GM13976 (cell line): ENCODE results near the gene NDUFA11.

Source experiments
- DNase-seq: peaks from one replicate; pipeline ENCODE4 v3.0.0; 2012; ENCODE audit warnings: low spot score
- in situ Hi-C: fragments of 300-500 bp; cut with MboI; formaldehyde crosslinking; loops from one replicate; pipeline ENCODE4 v1.12.0; 2022; ENCODE audit warnings: low sequenced_read_pairs, mixed read lengths, inconsistent platforms; ENCODE audit not compliant: unreplicated experiment
- TF ChIP-seq, protein P1 (sequence below): IDR thresholded peaks from 2 replicates; pipeline ENCODE4 v1.5.1; 2012; ENCODE audit warnings: borderline replicate concordance, mild to moderate bottlenecking; ENCODE audit not compliant: insufficient read depth; ENCODE audit errors: extremely low read depth, missing control alignments, control extremely low read depth

NDUFA11 gene

DNA sequence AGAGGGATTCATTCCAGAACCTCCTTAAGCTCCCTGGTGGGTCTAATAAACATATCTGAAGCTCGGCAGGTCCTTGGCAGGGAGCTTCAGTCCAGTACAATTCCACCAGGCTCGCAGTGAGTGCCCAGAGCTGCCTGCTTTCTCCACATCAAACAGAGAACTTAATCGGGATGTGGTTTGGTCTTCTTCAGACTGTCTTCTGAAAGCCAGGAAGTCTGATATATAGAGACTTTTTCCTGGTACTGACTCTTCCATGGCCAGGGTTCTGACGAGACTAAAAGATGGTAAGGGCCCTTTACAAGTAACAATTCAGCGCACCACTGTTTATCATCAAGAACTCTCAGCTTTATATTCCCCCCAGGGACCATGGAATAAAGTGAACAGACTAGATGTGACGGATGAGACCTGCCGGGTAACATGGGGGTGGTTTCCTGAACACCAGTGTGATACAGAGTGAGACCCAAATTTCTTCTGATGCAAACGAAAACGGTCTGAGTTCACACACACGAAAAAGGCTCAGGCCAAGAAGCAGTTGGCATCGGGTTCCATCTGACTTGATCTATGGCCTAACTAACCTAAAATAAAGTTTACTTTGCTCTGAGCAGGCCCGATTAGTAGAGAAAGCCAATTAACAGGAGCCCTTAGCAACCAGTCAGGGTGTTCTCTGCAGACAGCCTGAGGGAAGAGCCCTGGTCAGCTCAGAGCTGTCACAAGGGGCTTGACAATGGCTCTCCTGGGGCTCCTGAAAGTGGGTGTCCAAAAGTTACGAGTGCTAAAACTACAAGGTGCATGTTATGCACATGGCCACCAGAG lies 45.4 kb upstream of the NDUFA11 start:
- TF ChIP-seq, protein P1, sequence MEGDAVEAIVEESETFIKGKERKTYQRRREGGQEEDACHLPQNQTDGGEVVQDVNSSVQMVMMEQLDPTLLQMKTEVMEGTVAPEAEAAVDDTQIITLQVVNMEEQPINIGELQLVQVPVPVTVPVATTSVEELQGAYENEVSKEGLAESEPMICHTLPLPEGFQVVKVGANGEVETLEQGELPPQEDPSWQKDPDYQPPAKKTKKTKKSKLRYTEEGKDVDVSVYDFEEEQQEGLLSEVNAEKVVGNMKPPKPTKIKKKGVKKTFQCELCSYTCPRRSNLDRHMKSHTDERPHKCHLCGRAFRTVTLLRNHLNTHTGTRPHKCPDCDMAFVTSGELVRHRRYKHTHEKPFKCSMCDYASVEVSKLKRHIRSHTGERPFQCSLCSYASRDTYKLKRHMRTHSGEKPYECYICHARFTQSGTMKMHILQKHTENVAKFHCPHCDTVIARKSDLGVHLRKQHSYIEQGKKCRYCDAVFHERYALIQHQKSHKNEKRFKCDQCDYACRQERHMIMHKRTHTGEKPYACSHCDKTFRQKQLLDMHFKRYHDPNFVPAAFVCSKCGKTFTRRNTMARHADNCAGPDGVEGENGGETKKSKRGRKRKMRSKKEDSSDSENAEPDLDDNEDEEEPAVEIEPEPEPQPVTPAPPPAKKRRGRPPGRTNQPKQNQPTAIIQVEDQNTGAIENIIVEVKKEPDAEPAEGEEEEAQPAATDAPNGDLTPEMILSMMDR, result no peak
- DNase-seq, result no peak
- in situ Hi-C loops, result no loop called here

DNA sequence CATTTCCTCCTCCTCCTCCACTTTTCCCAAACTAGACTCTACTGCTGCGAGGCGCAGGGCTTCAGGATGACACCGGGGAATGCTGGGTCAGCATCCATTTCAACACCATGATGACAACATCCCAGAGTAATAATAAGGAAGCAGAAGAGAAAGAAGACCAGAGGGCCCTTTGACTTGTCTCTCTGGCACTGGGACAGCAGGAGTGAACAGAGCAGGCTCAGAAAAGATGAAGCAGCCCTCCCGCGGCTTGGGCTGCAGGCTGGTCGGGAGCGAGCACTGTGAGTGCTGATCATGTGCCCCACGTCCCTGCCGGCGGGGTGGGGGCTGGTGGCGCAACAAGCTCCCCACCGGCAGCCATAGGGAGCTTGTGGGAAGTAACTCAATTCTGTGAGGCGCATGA lies 43.8 kb upstream of the NDUFA11 start:
- in situ Hi-C loops, result no loop called here
- no peak for DNase-seq
- TF ChIP-seq, protein P1, result no peak

DNA sequence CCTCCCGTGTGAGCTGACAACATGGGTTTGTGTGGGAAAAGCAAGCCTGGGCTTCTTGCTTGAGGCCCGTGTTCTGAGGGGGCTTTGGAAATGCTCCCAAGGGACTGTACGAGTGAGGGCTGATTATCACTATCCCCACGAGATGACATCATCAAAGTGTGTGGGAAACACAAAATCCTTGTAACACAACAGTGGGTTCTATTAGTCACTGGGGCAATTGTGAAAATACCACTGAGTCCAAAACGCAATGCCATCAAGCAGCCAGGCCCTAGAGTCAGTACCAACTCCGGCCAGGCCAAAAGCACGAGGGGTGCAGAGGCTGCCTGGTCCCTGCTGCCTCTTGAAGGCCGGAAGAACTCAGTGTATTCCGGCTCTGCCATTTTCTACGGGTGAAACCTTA lies 40.0 kb upstream of the NDUFA11 start:
- in situ Hi-C loops, result no loop called here
- no peak for DNase-seq
- TF ChIP-seq, protein P1, result no peak

DNA sequence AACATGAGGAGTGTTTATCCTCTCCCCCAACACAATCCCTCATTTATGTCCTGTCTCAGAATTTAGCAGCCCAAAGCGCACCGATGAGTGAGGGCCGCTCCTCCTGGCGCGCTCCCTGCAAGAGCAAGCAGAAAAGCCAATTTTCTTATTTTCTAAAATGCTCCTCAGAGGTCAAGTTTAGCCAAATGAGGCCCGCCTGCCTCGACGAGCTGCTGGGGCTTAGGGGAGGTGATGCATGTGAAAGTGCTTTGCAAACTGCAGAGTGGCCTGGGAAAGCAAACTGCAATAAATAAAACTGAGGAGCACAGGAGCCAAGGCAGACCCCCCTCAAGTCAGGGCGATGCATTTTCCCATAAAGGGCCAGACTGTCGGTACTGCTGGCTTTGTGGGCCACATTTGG lies 39.5 kb upstream of the NDUFA11 start:
- in situ Hi-C loops, result no loop called here
- TF ChIP-seq, protein P1, result no peak
- no peak for DNase-seq

DNA sequence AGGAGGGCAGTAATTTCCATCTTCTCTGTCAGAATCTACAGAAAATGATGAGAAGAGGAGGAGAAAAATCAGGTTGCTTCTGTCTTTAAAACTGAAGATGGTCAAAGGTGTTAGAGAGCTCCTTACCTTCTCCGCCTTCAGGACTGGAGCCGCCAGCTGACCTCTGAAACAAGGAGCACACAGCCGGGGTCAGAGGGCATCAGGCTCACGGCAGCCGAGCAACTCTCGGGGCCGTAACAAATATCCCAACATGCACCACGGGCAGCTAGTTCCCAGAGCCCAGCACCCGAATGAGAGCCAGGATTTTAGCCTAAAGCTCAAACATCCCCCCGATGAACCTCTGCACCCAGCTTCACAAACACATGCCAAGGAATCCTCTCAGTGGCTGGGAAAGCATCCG lies 38.1 kb upstream of the NDUFA11 start:
- no peak for DNase-seq
- in situ Hi-C loops, result no loop called here

DNA sequence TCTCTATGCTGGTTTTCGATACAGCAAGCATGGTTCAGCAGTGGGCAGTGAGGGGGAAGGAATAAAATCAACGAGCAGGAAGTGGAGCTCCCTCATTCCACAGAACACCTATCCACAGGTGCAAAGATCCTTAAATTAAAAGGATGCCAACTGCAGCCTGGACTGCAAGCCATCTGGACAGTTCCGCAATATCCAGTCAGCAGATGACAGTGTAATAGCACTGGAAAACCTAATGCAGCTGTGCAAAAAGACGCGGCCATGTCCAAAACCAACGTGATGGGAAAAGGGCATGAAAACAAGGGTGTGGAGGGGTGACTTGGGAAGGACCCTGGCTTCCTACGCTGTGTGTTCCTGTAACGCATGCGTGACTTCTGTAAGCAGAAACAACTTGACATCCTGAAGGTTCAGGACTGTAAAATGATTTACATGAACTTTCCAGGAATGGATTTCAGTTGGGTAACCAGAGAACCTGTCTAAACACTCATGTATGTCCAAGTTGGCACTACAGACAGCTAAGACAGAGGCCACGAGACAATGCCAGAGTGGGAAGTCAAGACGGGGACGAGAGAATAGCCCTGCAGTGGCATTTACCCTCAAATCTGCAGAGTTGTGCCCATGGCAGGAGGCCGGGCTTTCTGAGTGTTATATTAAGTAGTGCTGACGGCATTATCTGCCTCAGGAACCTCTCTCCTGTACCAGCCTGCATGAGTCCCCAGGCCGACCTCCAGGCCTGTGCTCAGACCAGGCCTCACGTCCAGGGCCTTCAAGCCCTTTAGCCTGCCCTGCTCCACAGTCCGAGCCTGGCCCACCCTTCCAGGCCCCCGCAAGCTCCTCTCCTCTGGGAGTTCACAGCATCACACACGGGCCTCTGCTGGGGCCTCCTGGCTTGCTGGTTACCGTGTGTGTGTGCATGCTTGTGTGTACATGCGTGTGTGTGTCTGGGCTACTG lies 36.9 kb upstream of the NDUFA11 start:
- in situ Hi-C loops, result no loop called here

More for the DNA sequence above, 38.1 kb upstream of the NDUFA11 start:
- TF ChIP-seq, protein P1, result no peak

More for the DNA sequence above, 36.9 kb upstream of the NDUFA11 start:
- TF ChIP-seq, protein P1, result no peak
- DNase-seq, result no peak
